NT2/D1 (cell line): ENCODE data around the gene SERTM1.

Experiments used
- SUZ12 ChIP-seq: IDR thresholded peaks from 2 replicates; pipeline ENCODE4 v1.6.1; 2011; ENCODE audit not compliant: insufficient read length, insufficient read depth; ENCODE audit errors: extremely low read depth
- YY1 ChIP-seq: IDR thresholded peaks from 2 replicates; pipeline ENCODE4 v1.6.1; 2011; ENCODE audit not compliant: insufficient read length, insufficient read depth
- ZNF274 ChIP-seq: IDR thresholded peaks from 2 replicates; pipeline ENCODE4 v1.6.1; 2011; ENCODE audit warnings: mild to moderate bottlenecking, low read depth, low read length

GRCh38 chr13:36683701-36684100 is 9.9 kb downstream of the SERTM1 start:
- no peak for TF ChIP-seq ZNF274
- no peak for TF ChIP-seq SUZ12
- no peak for TF ChIP-seq YY1
